Measurements from ENCODE around the gene CLCN7.
A peak's percentile ranks its signal among the peaks of the same experiment; 100 is the strongest.

CLCN7 gene

GRCh38 chr16:1474796-1475551, at the start of gene CLCN7:
Gene CLCN7 (minus strand): TSS chr16:1475028. CDS start chr16:1474974, 54 bp downstream.
- peak; percentile 64 to 74 for DNase-seq (ENCODE audit: low read depth in 2 of 2)

- DNase-seq (ENCODE audit: low read depth in 2 of 2), result no peak
Observed at GRCh38 chr16:1524366-1524765, 49.5 kb upstream of the CLCN7 start.

- no peak for DNase-seq (ENCODE audit: low read depth in 2 of 2)
Observed at GRCh38 chr16:1523581-1524245, 48.9 kb upstream of the CLCN7 start.

GRCh38 chr16:1520461-1520860, 45.6 kb upstream of the CLCN7 start:
- DNase-seq (ENCODE audit: low read depth in 2 of 2), result no peak

GRCh38 chr16:1519831-1520230, 45.0 kb upstream of the CLCN7 start:
- no peak for DNase-seq (ENCODE audit: low read depth in 2 of 2)

GRCh38 chr16:1518626-1519135, 43.9 kb upstream of the CLCN7 start:
- DNase-seq (ENCODE audit: low read depth in 2 of 2), result no peak

GRCh38 chr16:1514507-1514906, 39.7 kb upstream of the CLCN7 start:
- no peak for DNase-seq (ENCODE audit: low read depth in 2 of 2)

- no peak for DNase-seq (ENCODE audit: low read depth in 2 of 2)
Observed at GRCh38 chr16:1512774-1513173, 37.9 kb upstream of the CLCN7 start.

- no peak for DNase-seq (ENCODE audit: low read depth in 2 of 2)
Observed at GRCh38 chr16:1511662-1512569, 37.1 kb upstream of the CLCN7 start.

GRCh38 chr16:1510941-1511351, 36.1 kb upstream of the CLCN7 start:
- DNase-seq (ENCODE audit: low read depth in 2 of 2), result no peak

GRCh38 chr16:1510272-1510671, 35.4 kb upstream of the CLCN7 start:
- DNase-seq (ENCODE audit: low read depth in 2 of 2), result no peak

GRCh38 chr16:1509307-1510221, 34.7 kb upstream of the CLCN7 start:
- DNase-seq (ENCODE audit: low read depth in 2 of 2), result no peak

- no peak for DNase-seq (ENCODE audit: low read depth in 2 of 2)
Observed at GRCh38 chr16:1508494-1509187, 33.8 kb upstream of the CLCN7 start.

- no peak for DNase-seq (ENCODE audit: low read depth in 2 of 2)
Observed at GRCh38 chr16:1506494-1507213, 31.8 kb upstream of the CLCN7 start.

GRCh38 chr16:1505912-1506311, 31.1 kb upstream of the CLCN7 start:
- DNase-seq (ENCODE audit: low read depth in 2 of 2), result no peak

GRCh38 chr16:1505073-1505844, 30.4 kb upstream of the CLCN7 start:
- DNase-seq (ENCODE audit: low read depth in 2 of 2), result no peak

- DNase-seq (ENCODE audit: low read depth in 2 of 2), result no peak
Observed at GRCh38 chr16:1503110-1503955, 28.5 kb upstream of the CLCN7 start.
